AG09319 (cell line): ENCODE data around the gene PCNX2.

Experiments
- DNase-seq: peaks from one replicate; pipeline ENCODE4 v3.0.0-alpha.2; 2010; ENCODE audit warnings: low read depth; ENCODE audit errors: extremely low read depth
- CTCF ChIP-seq: IDR thresholded peaks from 2 replicates; pipeline ENCODE4 v1.5.1; 2011; ENCODE audit warnings: low read depth, mild to moderate bottlenecking, inconsistent platforms, low read length, moderate library complexity

The PCNX2 gene

GRCh38 chr1:233313434-233314155 is 18.1 kb upstream of the PCNX2 start:
- TF ChIP-seq CTCF, result no peak
- DNase-seq, result no peak

GRCh38 chr1:233304489-233305102 is 9.1 kb upstream of the PCNX2 start:
- DNase-seq, result no peak
- TF ChIP-seq CTCF, result peak; percentile 77

GRCh38 chr1:233300326-233300725 is 4.8 kb upstream of the PCNX2 start:
- no peak for TF ChIP-seq CTCF
- no peak for DNase-seq

GRCh38 chr1:233299450-233299849 is 3.9 kb upstream of the PCNX2 start:
- no peak for DNase-seq
- TF ChIP-seq CTCF, result no peak

GRCh38 chr1:233295975-233296322 is 424 bp upstream of the PCNX2 start:
- TF ChIP-seq CTCF, result no peak

GRCh38 chr1:233294913-233295236 is 650 bp downstream of the PCNX2 start:
- TF ChIP-seq CTCF, result no peak
- no peak for DNase-seq

More at GRCh38 chr1:233295975-233296322, 424 bp upstream of the PCNX2 start:
- DNase-seq, result no peak

- no peak for DNase-seq
- TF ChIP-seq CTCF, result no peak
Observed at GRCh38 chr1:233293556-233294446, 1.7 kb downstream of the PCNX2 start.
